GM18498 (cell line): Measurements from ENCODE around the gene TEKT5.
A peak's percentile ranks its signal among the peaks of the same experiment; 100 is the strongest.
"Not testable (repeated sequence)": the region's sequence is repeated elsewhere in the genome, so short reads cannot be mapped to it uniquely, and the experiment has no call there.

Experiments
- ATAC-seq: cut with Tn5 transposase; IDR thresholded peaks from one replicate; pipeline ENCODE4 v1.9.1; 2021; ENCODE audit warnings: mild to moderate bottlenecking, moderate library complexity; ENCODE audit not compliant: unreplicated experiment

The TEKT5 gene

GRCh38 chr16:10694830-10695229 lies at the start of gene TEKT5:
Gene TEKT5 (minus strand): TSS chr16:10694930. CDS start chr16:10694873, 57 bp downstream.
- no peak for ATAC-seq

DNA sequence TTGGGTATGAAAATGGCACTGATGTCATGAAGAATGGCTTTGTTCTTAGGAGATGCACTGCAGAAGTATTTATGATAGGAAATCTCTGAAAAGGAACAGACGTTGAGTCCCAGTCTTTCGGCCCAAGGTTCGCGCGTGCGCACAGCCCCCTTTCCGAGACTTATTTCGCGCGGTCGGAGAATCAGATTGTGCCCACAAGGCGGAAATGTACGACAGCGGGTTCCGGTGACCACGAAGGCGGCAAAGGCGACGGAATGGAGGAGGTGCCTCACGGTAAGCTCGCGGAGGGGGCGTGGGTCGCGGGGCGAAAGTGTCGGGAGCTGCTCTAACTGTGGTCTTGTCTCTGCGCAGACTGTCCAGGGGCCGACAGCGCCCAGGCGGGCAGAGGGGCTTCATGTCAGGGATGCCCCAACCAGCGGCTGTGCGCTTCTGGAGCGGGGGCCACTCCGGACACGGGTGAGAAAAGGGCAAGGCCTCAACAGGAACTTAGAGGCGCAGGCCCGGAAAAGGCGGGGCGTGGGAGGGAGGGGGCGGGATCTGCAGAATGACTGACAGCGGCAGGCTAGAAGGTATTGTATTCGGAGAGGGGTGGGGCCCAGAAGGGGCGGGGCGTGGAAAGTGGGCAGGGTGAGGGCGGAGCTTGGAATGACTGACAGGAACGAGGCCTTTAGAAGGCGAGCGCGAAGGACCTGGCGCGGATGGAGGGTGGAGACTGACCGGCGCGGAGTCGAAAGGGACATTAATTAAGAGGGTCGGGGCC lies 49.1 kb upstream of the TEKT5 start, which contains the start of gene NUBP1:
TSS of gene NUBP1 (plus strand) at position 233 of the 760 bp plus-strand sequence. CDS start at position 255, 22 bp downstream.
- peak; percentile 81 for ATAC-seq

- ATAC-seq: no peak
These were observed 48.5 kb upstream of the TEKT5 start for GRCh38 chr16:10743227-10743609.

- ATAC-seq: no peak
These were observed 47.1 kb upstream of the TEKT5 start for GRCh38 chr16:10741844-10742243.

DNA sequence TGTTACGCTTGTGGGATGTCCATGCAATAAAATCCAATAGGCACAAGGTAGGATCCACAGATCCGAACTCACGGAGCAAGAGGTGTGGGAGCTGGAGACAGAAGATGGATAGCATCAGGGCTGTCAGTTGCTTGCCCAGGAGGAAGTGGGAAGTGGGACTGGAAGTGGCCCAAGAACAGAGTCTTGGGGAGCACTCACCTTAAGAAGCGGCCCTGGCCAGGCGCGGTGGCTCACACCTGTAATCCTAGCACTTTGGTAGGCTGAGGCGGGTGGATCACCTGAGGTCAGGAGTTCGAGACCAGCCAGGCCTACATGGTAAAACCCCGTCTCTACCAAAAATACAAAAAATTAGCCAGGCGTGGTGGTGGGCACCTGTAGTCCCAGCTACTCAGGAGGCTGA lies 46.5 kb upstream of the TEKT5 start:
- not testable (repeated sequence) for ATAC-seq

- no peak for ATAC-seq
These were observed 46.1 kb upstream of the TEKT5 start for GRCh38 chr16:10740845-10741208.

DNA sequence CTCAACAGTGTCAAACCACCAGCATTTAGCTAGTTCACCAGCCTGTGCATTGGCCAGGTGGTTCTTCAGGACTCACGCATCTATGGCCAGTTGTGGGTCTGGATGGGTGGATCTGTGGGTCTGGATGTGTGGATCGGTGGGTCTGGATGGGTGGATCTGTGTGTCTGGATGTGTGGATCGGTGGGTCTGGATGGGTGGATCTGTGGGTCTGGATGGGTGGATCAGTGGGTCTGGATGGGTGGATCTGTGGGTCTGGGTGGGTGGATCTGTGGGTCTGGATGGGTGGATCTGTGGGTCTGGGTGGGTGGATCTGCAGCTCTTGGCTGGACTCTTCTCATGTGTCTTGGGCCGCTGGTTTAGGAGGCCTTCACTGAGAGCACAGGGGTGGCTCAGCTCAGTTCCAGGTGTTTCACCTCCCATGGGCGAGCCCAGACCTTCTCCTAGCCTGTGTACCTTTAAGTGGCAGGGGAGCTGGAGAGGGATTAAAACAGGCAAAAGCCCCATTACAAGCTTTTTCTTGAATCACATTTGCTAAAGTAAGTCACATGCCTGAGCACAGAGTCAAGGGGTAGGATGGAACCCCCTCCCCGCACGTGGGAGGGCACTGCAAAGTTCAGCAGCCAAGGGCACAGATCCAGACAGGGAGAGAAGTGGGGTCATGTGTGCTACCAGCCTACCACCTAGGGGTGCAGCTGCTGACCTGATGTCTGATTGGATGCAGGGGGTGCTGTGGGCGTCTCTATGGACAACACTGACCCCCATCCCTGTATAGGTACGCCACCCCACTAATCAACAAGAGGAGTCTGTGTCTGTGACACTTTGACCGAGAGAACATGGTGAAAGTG lies 45.5 kb upstream of the TEKT5 start:
- no peak for ATAC-seq

GRCh38 chr16:10738231-10739077 lies 43.7 kb upstream of the TEKT5 start:
- ATAC-seq: peak; percentile 71

DNA sequence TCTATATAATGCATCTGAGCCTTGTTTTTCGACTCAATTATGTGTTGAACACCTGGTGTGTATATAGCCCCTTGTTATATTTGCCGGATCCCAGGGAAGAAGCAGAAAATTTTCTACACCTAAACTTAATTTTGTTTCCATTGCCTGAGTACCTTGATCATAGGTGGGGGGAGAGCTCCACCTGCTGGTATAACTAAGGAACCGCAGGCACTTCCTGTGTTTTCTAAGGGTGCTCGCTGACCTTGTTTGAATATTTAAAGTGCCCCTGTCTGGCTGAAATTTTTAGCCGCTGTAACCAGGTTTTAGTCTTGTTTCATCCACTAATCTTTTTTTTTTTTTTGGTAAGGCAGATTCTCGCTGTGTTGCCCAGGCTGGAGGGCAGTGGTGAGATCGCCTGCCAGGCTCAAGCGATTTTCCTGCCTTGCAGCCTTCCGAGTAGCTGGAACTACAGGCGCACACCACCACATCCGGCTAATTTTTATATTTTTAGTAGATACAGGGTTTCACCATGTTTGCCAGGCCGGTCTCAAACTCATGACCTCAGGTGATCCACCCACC lies 42.4 kb upstream of the TEKT5 start:
- peak; percentile 39 for ATAC-seq

DNA sequence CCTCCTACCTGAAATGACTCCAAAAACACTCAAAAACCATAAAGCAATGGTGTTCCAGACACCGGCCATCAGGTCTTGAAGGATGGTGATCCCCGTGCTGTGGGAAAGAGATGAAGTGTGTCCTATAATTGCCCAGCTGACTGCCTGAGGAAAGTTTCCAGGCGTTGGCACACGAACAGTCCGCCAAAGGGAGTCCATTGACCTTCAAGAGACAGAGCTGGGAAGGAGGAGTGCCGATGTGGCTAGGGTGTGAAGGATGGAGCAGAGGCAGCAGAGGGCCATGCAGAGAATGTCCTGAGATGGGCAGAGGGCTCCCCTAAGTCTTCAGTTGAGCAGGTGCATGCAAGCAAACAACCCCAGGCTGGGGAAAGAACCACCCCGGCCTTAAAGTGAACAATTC lies 37.1 kb upstream of the TEKT5 start:
- ATAC-seq: no peak

DNA sequence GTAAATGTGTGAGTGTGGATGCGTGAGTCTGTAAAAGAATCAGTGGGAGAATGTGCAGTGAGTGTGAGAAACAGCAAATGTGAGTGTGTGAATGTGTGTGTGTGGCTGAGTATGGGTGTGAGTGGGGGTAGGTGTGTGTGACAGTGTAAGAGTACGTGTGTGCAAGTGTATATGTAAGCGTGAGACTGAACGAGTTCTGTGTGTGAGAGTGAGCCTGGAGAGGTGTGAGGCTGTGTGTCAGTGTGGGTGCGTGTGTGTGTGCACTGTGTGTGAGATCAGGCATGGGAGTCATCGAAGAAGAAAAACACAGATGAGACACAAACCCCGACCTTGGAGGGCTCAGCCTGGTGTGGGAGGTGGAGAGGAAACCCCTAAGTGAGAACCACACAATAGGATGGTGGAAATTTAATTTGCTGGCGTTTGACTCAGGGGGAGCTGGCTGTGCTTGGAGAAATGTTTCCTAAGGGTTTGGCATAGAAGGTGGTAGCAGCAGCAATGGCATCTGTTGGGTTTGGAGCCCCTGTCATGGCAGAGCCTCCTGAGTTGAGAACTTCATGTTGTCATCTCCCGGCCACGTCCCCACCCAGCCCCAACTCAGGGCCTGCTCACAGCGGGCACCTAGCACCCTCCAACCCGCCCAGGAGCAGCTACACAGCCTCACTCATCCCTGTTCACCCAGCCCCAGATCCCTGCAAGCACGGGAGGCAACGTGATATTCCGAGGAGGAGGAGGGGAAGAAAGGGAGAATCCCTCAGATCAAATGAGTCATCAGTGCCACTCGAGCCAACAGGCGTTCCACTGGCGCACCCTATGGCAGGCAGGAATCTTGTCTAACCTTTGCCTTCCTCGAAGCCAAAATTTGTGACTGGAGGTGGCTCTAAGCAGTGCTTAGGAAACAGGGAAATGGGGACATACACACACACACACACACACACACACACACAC lies 34.6 kb upstream of the TEKT5 start:
- no peak for ATAC-seq

DNA sequence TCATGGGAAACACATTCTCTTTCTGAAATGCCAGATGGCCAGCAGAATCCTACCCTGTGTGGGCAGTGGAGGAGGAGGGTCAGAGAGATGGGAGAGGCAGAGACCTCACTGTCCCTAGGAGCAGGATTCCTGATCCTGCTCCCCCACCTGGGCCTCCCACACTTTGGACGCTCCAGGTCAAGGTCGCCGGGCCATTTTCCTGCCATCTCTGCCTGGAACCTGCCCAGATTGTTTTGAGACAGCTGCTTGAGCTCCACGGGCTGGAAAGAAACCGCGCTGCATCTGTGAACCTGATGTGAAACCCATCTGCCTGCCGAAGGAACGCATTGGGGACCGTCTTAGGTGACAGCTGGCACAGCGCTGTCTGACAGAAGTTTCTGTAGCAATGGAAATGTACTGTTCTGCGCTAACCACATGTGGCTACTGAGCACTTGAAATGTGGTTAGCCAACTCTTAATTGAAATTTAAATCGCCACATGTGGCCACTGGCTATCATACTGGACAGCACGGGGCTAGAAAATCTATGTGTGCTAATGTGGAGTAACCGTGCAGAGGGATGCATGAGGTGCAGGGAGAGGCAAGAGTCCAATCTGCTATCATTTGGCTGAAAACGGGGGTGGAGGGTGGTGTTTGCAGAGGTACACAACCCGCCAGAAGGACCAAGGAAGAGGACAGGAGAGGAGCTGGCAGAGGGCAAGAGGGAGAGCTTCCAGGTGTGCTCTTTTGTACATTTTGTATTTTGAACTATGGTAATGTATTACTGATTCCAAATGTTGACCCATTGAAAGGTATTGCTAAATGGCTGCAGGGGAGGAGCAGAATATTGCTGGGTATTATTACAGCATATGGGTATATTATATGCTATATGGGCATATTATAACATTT lies 33.5 kb upstream of the TEKT5 start:
- no peak for ATAC-seq

DNA sequence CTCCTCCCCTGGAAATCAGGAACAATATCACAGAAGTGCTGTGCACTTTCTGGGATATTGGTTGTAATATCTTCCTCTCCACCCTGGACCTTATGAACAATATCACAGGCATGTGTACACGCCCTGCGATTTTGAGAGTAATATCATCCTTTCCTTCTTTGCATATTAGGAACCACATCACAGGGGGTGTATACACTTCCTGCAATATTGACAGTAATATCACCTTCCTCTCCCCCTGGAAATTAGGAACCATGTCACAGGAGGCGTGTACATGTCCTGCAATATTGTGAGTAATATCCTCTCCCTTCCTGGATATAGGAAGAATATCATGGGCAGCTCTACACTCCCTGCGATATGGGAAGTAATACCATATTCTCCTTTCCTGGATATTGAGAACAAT lies 14.2 kb upstream of the TEKT5 start:
- ATAC-seq: no peak

- no peak for ATAC-seq
These were observed 5.0 kb upstream of the TEKT5 start for GRCh38 chr16:10699756-10700155.

DNA sequence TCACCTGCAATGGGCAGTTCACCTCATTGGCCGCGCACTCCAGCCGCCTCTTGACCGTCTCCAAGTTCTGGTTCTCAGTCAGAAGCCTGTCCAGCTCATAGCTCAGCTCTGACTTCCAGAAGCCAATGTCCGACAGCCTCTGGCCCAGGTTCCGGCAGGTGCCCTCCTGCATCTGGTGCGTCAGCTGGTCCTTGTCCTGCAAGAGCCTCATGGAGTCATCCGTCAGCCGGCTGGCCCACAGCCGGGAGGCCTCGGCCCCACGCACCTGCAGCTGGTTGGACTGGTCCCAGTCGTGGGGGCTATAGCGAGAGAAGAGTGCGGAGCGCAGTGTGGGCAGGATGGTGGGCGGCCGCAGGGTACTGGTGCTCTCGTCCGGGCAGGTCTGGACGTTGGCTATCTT lies 424 bp downstream of the TEKT5 start:
- ATAC-seq: no peak

DNA sequence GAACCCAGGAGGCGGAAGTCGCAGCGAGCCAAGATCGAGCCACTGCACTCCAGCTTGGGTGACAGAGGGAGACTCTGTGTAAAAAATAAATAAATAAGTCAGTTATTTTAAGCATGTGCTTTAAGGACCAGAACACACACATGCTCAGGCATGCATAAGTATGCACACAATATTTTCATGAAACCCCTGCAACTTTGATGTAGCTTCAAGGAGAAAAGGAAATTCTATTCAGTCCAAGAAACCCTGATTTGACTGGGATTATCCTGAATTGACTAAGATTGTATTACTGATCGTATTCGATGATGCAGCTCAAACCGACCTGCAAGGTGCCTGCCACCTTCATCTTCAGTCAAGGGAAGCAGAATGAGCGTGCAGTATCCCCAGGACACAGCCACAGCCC lies 841 bp downstream of the TEKT5 start:
- ATAC-seq: no peak

GRCh38 chr16:10692470-10692869 lies 2.3 kb downstream of the TEKT5 start:
- ATAC-seq: no peak

- no peak for ATAC-seq
These were observed 6.0 kb downstream of the TEKT5 start for GRCh38 chr16:10688726-10689125.

- no peak for ATAC-seq
These were observed 6.4 kb downstream of the TEKT5 start for GRCh38 chr16:10688291-10688690.
